Activated CD8-positive, alpha-beta memory T cell treated with anti-CD3 and anti-CD28 coated beads, Interleukin-2, amount 50 U/mL, for 1 hour (primary cell): ENCODE measurements around the gene USP21.
"Not testable (repeated sequence)": the region's sequence is repeated elsewhere in the genome, so short reads cannot be mapped to it uniquely, and the experiment has no call there.

Experiments used
- DNase-seq: peaks from one replicate; pipeline ENCODE4 v3.0.0-alpha.2; 2020; ENCODE audit errors: extremely low read depth

Gene USP21, protein sequence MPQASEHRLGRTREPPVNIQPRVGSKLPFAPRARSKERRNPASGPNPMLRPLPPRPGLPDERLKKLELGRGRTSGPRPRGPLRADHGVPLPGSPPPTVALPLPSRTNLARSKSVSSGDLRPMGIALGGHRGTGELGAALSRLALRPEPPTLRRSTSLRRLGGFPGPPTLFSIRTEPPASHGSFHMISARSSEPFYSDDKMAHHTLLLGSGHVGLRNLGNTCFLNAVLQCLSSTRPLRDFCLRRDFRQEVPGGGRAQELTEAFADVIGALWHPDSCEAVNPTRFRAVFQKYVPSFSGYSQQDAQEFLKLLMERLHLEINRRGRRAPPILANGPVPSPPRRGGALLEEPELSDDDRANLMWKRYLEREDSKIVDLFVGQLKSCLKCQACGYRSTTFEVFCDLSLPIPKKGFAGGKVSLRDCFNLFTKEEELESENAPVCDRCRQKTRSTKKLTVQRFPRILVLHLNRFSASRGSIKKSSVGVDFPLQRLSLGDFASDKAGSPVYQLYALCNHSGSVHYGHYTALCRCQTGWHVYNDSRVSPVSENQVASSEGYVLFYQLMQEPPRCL

GRCh38 chr1:161159087-161159912 is at the start of gene USP21:
USP21 (plus strand) TSS chr1:161159500; CDS start chr1:161160641, 1,141 bp downstream.
- peak; percentile 73 for DNase-seq

DNA sequence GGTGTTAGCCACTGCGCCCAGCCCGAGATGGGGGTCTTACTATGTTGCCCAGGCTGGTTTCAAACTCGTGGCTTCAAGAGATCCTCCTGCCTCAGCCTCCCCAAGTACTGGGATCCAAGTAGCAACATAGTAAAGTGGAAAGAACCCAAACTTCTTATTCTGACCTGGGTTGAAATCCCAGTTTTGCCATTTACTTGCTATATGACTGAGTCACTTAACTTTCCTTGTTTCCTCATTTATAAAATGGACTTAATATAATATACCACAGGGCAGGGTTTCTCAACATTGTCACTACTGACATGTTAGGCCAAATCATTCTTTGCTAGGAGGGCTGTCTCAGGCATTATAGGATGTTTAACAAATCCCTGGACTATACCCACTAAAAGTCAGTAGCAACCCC is 48.2 kb upstream of the USP21 start:
- DNase-seq: no peak

DNA sequence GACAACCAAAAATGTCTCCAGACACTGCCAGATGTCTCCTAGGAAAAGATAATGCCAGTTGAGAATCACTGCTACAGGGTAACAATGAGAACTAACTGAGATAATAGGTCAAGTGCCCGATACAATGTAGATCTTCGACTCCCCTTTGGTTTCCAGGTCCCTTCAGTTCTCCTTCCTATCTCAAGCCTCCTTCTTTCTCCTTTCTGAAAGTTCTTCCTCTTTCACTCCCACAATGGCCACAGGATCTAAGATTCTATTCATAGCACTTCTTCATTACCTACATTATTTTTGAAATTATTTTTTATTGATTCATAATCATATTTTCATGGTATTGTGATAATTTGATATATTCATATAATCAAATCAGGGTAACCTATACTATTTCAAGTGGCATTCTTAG is 47.8 kb upstream of the USP21 start:
- no peak for DNase-seq

DNA sequence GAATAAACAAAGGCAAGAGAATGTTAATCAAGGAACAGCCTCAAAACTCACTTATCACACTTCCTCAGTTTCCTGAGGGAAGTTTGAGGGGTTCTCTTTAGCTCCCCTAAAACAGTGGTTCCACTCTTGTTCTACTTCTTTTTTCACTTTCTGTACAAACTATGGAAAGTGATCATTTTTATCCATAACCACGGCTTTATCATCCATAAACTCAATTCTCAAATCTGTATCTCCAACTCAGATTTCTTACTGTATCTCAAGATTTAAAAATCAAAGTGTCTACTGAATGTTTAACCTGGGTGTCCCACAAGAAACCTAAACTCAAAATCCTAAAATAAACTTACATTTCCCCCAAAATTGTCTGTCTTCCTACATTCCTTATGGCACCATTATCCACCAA is 45.4 kb upstream of the USP21 start:
- DNase-seq: no peak

DNA sequence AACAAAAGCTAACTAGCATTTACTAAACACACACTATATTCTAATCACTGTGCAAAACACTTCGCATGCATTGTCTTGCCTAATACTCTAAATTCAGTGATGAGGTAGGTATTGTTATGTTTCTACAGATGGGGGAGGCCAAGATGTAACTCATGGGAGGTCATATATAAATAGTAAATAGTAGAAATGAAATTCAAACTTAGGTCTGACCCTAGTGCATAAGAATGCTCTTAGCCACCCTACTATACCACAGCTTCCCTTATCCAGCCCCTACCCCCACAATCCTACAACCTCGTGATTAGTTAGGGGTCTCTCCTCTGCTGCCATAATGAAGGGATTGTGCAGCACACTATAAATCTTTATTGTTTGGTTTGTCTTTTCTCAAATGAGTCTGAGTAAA is 44.7 kb upstream of the USP21 start:
- no peak for DNase-seq

- DNase-seq: no peak
These were observed 44.1 kb upstream of the USP21 start for GRCh38 chr1:161115132-161115711.

DNA sequence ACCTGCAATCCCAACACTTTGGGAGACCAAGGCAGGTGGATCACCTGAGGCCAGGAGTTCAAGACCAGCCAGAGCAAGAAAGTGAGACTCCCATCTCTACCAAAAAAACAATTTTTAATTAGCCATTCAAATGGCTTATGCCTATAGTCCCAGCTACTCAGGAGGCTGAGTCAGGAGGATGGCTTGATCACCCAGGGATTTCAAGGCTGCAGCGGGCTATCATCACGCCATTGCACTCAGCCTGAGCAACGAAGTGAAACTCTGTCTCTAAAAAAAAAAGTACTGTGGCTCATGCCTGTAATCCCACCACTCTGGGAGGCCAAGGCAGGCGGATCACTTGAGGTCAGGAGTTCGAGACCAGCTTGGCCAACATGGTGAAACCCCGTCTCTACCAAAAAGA is 43.3 kb upstream of the USP21 start:
- not testable (repeated sequence) for DNase-seq

GRCh38 chr1:161117759-161118581 is 41.3 kb upstream of the USP21 start, which contains the start of the genes NIT1 and PFDN2:
NIT1 (plus strand) TSS chr1:161118105; CDS start chr1:161118177, 72 bp downstream.
PFDN2 (minus strand) TSS chr1:161118037; CDS start chr1:161118026, 11 bp downstream.
- DNase-seq: no peak

- no peak for DNase-seq
These were observed 40.0 kb upstream of the USP21 start for GRCh38 chr1:161119092-161119903.

DNA sequence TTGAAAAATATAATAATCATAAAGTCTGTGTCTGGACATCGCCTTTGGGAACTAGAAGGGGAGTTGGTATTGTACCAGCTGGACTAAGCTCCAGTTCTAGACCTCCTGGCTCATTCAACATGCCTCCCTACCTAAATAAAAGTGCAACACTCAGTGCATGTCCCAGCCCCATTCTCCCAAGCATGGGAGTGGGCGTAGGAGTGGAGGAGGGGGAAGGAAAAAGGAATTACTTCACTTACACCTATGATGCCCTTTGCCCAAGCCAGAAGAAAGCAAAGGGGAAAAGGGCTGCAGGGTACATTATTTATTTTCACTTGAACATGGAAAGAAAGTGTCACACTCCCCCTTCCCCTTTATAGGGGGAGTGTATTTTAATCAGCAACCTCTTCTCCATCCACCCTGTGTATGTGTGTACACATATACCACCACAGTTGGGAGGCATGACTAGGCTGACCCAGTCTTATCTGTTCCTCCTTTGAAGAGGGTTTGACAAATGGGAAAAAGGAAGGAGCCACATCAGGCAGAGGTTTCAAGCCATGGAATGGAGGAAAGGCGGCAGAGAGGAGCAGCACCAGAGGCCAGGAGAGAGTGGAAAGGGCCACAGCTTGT is 38.2 kb upstream of the USP21 start:
- no peak for DNase-seq

GRCh38 chr1:161121834-161122233 is 37.5 kb upstream of the USP21 start:
- no peak for DNase-seq

DNA sequence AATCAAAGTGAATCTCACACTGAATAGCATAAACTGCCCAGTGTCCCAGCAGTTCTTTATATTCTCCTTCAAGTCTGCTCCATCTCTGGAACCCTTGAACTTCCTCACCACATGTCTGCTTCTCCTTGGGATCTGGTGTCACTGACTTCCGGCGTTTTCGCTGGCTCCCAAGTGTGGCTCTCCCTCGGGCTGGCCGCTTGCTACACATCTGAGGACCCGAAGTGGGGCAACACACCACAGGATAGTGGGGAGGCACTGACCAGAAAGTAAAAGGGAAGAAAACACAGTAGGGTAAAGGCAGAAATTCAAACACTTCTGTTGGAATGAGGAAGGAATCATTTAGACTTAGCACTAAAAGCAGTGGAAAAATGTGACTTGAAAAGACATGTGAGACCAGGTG is 36.3 kb upstream of the USP21 start:
- no peak for DNase-seq

- DNase-seq: no peak
These were observed 31.7 kb upstream of the USP21 start for GRCh38 chr1:161127649-161128048.

GRCh38 chr1:161128591-161129420 is 30.5 kb upstream of the USP21 start:
- no peak for DNase-seq

DNA sequence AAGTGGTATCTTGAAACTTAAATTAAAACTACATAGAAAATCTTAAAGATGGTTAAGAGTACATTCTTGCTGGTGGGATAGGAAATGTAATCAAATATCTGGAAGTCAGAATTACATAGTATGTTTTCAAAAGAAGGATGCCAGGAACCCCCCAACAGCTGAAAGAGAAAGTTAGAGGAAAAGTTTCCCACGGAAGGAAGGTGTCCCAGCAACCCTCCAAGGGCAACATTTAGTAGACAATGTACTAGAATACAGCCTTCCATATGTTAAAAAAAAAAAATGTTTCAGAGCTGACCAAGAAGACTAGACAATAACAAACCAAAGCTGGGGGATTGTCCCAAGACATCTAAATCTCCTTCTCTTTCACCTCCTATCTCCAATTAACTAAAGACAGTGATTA is 29.0 kb upstream of the USP21 start:
- DNase-seq: no peak

- DNase-seq: no peak
These were observed 27.5 kb upstream of the USP21 start for GRCh38 chr1:161131523-161132409.

GRCh38 chr1:161132410-161133219 is 26.7 kb upstream of the USP21 start, which contains the start of gene DEDD:
DEDD (minus strand) TSS chr1:161132667; CDS start chr1:161124462, 8,205 bp downstream.
- DNase-seq: peak; percentile 81
